Measurements from ENCODE around the gene CNGA2.

CNGA2 gene

DNA sequence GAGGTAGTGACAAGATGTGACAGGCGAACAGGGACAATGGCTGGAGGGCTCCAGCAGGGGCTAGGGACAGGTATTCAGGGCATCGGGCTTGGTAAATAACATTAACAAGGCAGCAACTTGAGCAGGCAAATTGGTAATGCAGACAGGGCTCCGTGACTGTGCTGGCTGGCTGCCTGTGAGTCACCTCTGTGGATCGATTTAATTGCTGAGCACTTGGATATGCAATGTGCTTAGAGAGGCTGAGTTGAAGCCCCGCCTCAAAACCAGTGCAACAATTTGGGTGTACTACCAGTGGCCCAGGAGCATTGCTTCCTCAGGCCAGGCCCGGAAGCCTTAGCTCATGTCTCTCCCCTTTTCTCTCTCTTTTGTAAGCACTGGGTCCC lies 19.5 kb downstream of the CNGA2 start:
- no peak for TF ChIP-seq SPI1 (IDR thresholded peaks at IDR 0.05; ENCODE audit: low read depth, low read length)
- TF ChIP-seq POLR2AphosphoS5 (IDR thresholded peaks at IDR 0.05; ENCODE audit: low read depth, low read length) = no peak
- TF ChIP-seq POU2F2 (IDR thresholded peaks at IDR 0.05; ENCODE audit: low read depth, low read length) = no peak
- no peak for TF ChIP-seq PAX5 (IDR thresholded peaks at IDR 0.05; ENCODE audit: insufficient read depth, low read length, severe bottlenecking)
- no peak for TF ChIP-seq POLR2A (IDR thresholded peaks at IDR 0.05; ENCODE audit: low read depth, low read length)
- no peak for TF ChIP-seq TAF1 (IDR thresholded peaks at IDR 0.05; ENCODE audit: low read depth, low read length)
- FAIRE-seq (no peak), DNase-seq (ENCODE audit: insufficient read length, low spot score) (no peak)

GRCh38 chrX:151754641-151755215 lies 20.2 kb downstream of the CNGA2 start:
- TF ChIP-seq TAF1 (IDR thresholded peaks at IDR 0.05; ENCODE audit: low read depth, low read length) = no peak
- no peak for TF ChIP-seq POLR2AphosphoS5 (IDR thresholded peaks at IDR 0.05; ENCODE audit: low read depth, low read length)
- TF ChIP-seq POLR2A (IDR thresholded peaks at IDR 0.05; ENCODE audit: low read depth, low read length) = no peak
- TF ChIP-seq POU2F2 (IDR thresholded peaks at IDR 0.05; ENCODE audit: low read depth, low read length) = no peak
- no peak for TF ChIP-seq PAX5 (IDR thresholded peaks at IDR 0.05; ENCODE audit: insufficient read depth, low read length, severe bottlenecking)
- no peak for TF ChIP-seq SPI1 (IDR thresholded peaks at IDR 0.05; ENCODE audit: low read depth, low read length)
- FAIRE-seq (no peak), DNase-seq (ENCODE audit: insufficient read length, low spot score) (no peak)

GRCh38 chrX:151759041-151759708 lies 24.6 kb downstream of the CNGA2 start:
- no peak for TF ChIP-seq SPI1 (IDR thresholded peaks at IDR 0.05; ENCODE audit: low read depth, low read length)
- DNase-seq (ENCODE audit: insufficient read length, low spot score) (no peak), FAIRE-seq (no peak)

DNA sequence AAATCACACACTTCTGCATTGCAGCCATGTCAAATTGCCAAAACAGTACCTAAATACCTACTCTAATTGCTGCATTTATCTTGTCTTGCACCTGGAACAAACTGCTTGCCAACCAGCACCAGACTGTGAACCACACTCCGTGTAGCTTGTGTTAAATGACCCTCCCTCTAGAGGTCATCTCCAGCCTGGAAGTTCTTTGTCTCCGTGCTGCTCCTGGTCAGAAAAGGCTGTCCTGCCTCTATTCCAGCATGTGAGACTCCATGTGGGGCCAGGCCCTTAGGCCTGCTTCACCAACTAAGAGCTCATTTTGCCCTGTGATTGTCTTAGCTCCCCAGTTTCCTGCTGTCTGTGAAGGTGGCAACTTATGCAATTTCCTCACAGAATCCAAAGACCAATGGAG lies 28.3 kb downstream of the CNGA2 start:
- TF ChIP-seq POLR2AphosphoS5 (IDR thresholded peaks at IDR 0.05; ENCODE audit: low read depth, low read length) (no peak), POU2F2 (IDR thresholded peaks at IDR 0.05; ENCODE audit: low read depth, low read length) (no peak), PAX5 (IDR thresholded peaks at IDR 0.05; ENCODE audit: insufficient read depth, low read length, severe bottlenecking) (no peak), SPI1 (IDR thresholded peaks at IDR 0.05; ENCODE audit: low read depth, low read length) (no peak), TAF1 (IDR thresholded peaks at IDR 0.05; ENCODE audit: low read depth, low read length) (no peak), POLR2A (IDR thresholded peaks at IDR 0.05; ENCODE audit: low read depth, low read length) (no peak)
- DNase-seq (ENCODE audit: insufficient read length, low spot score) (no peak), FAIRE-seq (no peak)

- DNase-seq (ENCODE audit: insufficient read length, low spot score) = no peak
- no peak for FAIRE-seq
- TF ChIP-seq TAF1 (IDR thresholded peaks at IDR 0.05; ENCODE audit: low read depth, low read length) (no peak), POLR2A (IDR thresholded peaks at IDR 0.05; ENCODE audit: low read depth, low read length) (no peak), POLR2AphosphoS5 (IDR thresholded peaks at IDR 0.05; ENCODE audit: low read depth, low read length) (no peak), PAX5 (IDR thresholded peaks at IDR 0.05; ENCODE audit: insufficient read depth, low read length, severe bottlenecking) (no peak), POU2F2 (IDR thresholded peaks at IDR 0.05; ENCODE audit: low read depth, low read length) (no peak), SPI1 (IDR thresholded peaks at IDR 0.05; ENCODE audit: low read depth, low read length) (no peak)
Measured at GRCh38 chrX:151763711-151764110, 29.2 kb downstream of the CNGA2 start.

GRCh38 chrX:151765026-151765425 lies 30.5 kb downstream of the CNGA2 start:
- TF ChIP-seq TAF1 (IDR thresholded peaks at IDR 0.05; ENCODE audit: low read depth, low read length) = no peak
- no peak for TF ChIP-seq POLR2A (IDR thresholded peaks at IDR 0.05; ENCODE audit: low read depth, low read length)
- TF ChIP-seq POU2F2 (IDR thresholded peaks at IDR 0.05; ENCODE audit: low read depth, low read length) = no peak
- no peak for TF ChIP-seq PAX5 (IDR thresholded peaks at IDR 0.05; ENCODE audit: insufficient read depth, low read length, severe bottlenecking)
- TF ChIP-seq POLR2AphosphoS5 (IDR thresholded peaks at IDR 0.05; ENCODE audit: low read depth, low read length) = no peak
- no peak for TF ChIP-seq SPI1 (IDR thresholded peaks at IDR 0.05; ENCODE audit: low read depth, low read length)
- DNase-seq (ENCODE audit: insufficient read length, low spot score) (no peak), FAIRE-seq (no peak)

- TF ChIP-seq POLR2A (IDR thresholded peaks at IDR 0.05; ENCODE audit: low read depth, low read length) = no peak
- TF ChIP-seq POU2F2 (IDR thresholded peaks at IDR 0.05; ENCODE audit: low read depth, low read length) = no peak
- no peak for TF ChIP-seq POLR2AphosphoS5 (IDR thresholded peaks at IDR 0.05; ENCODE audit: low read depth, low read length)
- TF ChIP-seq TAF1 (IDR thresholded peaks at IDR 0.05; ENCODE audit: low read depth, low read length) = no peak
- no peak for TF ChIP-seq SPI1 (IDR thresholded peaks at IDR 0.05; ENCODE audit: low read depth, low read length)
- no peak for TF ChIP-seq PAX5 (IDR thresholded peaks at IDR 0.05; ENCODE audit: insufficient read depth, low read length, severe bottlenecking)
- FAIRE-seq (no peak), DNase-seq (ENCODE audit: insufficient read length, low spot score) (no peak)
Measured at GRCh38 chrX:151771726-151772125, 37.2 kb downstream of the CNGA2 start.

DNA sequence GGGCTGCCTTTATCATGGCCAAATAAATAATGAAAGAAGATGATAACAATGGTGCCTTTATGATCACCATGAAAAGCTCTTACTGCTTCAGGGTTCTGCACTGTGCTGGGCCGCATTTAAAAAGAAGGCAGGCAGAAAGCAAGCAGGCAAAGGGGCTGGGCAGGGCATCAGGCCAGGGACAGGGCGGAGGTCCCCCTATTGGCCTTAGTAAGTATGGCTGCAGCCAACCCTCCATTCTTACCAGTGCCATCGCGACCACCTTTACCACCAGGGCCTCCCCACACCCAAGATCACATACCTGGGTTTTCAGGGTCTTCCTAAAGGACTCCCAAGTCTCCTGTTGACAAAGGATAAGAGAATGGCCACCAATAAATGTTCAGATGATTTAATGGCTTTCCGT lies 38.9 kb downstream of the CNGA2 start:
- FAIRE-seq (no peak), DNase-seq (ENCODE audit: insufficient read length, low spot score) (no peak)
- TF ChIP-seq POLR2AphosphoS5 (IDR thresholded peaks at IDR 0.05; ENCODE audit: low read depth, low read length) = no peak
- TF ChIP-seq TAF1 (IDR thresholded peaks at IDR 0.05; ENCODE audit: low read depth, low read length) = no peak
- TF ChIP-seq POU2F2 (IDR thresholded peaks at IDR 0.05; ENCODE audit: low read depth, low read length) = no peak
- no peak for TF ChIP-seq POLR2A (IDR thresholded peaks at IDR 0.05; ENCODE audit: low read depth, low read length)
- TF ChIP-seq PAX5 (IDR thresholded peaks at IDR 0.05; ENCODE audit: insufficient read depth, low read length, severe bottlenecking) = no peak
- no peak for TF ChIP-seq SPI1 (IDR thresholded peaks at IDR 0.05; ENCODE audit: low read depth, low read length)

DNA sequence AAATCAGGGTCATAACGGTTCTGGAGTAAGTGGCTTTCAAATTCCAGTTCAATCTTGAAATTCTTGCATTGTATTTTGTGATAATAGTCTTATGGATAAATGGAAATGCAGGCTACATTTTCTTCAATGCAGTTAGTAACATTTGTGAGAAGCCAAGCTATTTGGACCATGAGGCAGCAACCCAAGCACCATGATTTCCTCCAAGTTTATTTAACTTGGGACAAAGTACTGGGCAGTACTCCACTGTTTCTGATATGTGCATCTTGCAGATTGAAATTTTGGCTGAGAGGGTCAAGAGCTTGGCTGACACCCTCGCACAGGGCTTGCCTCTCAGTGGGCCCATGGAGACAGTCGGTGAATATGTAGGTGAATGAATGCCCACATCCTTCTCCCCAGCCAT lies 39.9 kb downstream of the CNGA2 start:
- DNase-seq (ENCODE audit: insufficient read length, low spot score) (no peak), FAIRE-seq (no peak)
- TF ChIP-seq POU2F2 (IDR thresholded peaks at IDR 0.05; ENCODE audit: low read depth, low read length) (no peak), PAX5 (IDR thresholded peaks at IDR 0.05; ENCODE audit: insufficient read depth, low read length, severe bottlenecking) (no peak), POLR2A (IDR thresholded peaks at IDR 0.05; ENCODE audit: low read depth, low read length) (no peak), SPI1 (IDR thresholded peaks at IDR 0.05; ENCODE audit: low read depth, low read length) (no peak), POLR2AphosphoS5 (IDR thresholded peaks at IDR 0.05; ENCODE audit: low read depth, low read length) (no peak), TAF1 (IDR thresholded peaks at IDR 0.05; ENCODE audit: low read depth, low read length) (no peak)

Data from GM12891 (cell line).